ENCODE measurements around the gene TSPAN15. TPM values are rescaled to one million over a fixed set of nuclear protein-coding genes. Genes with fewer than 3 reads are reported as not detected.

Gene TSPAN15
- total RNA-seq, 3 donors from 2014 or later (not counting 1 experiment from before 2014, with no cell fraction given) = 1.3 to 3.9 (median 2.1) TPM

GRCh38 chr10:69456880-69457693 lies 5.8 kb downstream of the TSPAN15 start:
- H3K4me3 Mint-ChIP-seq = no peak overlapping the region
- no peaks in the 10 kb centered on the region for H3K36me3 Mint-ChIP-seq
- DNase-seq (no peak), ATAC-seq (no peak)
- Histone ChIP-seq H3K9me3 (ENCODE audit: control insufficient read depth, insufficient read depth, low read length) (no peaks in the 10 kb centered on the region), H3K27ac (ENCODE audit: low read length) (no peak overlapping the region), H3K4me1 (ENCODE audit: control insufficient read depth, insufficient read depth, low read length) (peaks cover 8% of the 10 kb centered on the region), H3K4me3 (ENCODE audit: low read length) (no peak overlapping the region), H3K27me3 (ENCODE audit: control insufficient read depth, insufficient read depth, low read length) (no peaks in the 10 kb centered on the region), H3K36me3 (ENCODE audit: control insufficient read depth, insufficient read depth, low read length) (no peaks in the 10 kb centered on the region)
- intact Hi-C loops (cut with micrococcal nuclease) = no loop called here
- peaks cover 0 to 3% of the 10 kb centered on the region in 2 donors for H3K4me1 Mint-ChIP-seq
- no peak for TF ChIP-seq CTCF (IDR thresholded peaks at IDR 0.05)
- no peak overlapping the region for H3K27ac Mint-ChIP-seq
- no peaks in the 10 kb centered on the region for H3K9me3 Mint-ChIP-seq
- WGBS (ENCODE audit: insufficient coverage) = 88% methylated on average over 8 of the region's 8 CpGs
- peaks cover 10 to 12% of the 10 kb centered on the region in 2 donors for H3K27me3 Mint-ChIP-seq (ENCODE audit: low read depth in 2 of 2)

GRCh38 chr10:69457771-69458237 lies 6.5 kb downstream of the TSPAN15 start:
- intact Hi-C loops (cut with micrococcal nuclease) = loop anchor here (2.0 kb wide), 1 partner anchor 49 kb away; no protein-coding TSS in a partner anchor
- H3K36me3 ChIP-seq (ENCODE audit: control insufficient read depth, insufficient read depth, low read length) = no peaks in the 10 kb centered on the region
- Mint-ChIP-seq H3K27ac (no peak overlapping the region), H3K27me3 (ENCODE audit: low read depth in 2 of 2) (peaks cover 2 to 6% of the 10 kb centered on the region in 2 donors), H3K36me3 (no peaks in the 10 kb centered on the region), H3K4me3 (no peak overlapping the region), H3K4me1 (peaks cover 0 to 2% of the 10 kb centered on the region in 2 donors), H3K9me3 (no peaks in the 10 kb centered on the region)
- TF ChIP-seq CTCF (IDR thresholded peaks at IDR 0.05) = no peak
- no peak overlapping the region for H3K4me3 ChIP-seq (ENCODE audit: low read length)
- no peak for DNase-seq
- ATAC-seq = no peak
- H3K27ac ChIP-seq (ENCODE audit: low read length) = no peak overlapping the region
- H3K4me1 ChIP-seq (ENCODE audit: control insufficient read depth, insufficient read depth, low read length) = peaks cover 11% of the 10 kb centered on the region
- WGBS (ENCODE audit: insufficient coverage) = 90% methylated on average over 5 of the region's 5 CpGs
- H3K27me3 ChIP-seq (ENCODE audit: control insufficient read depth, insufficient read depth, low read length) = no peaks in the 10 kb centered on the region
- H3K9me3 ChIP-seq (ENCODE audit: control insufficient read depth, insufficient read depth, low read length) = no peaks in the 10 kb centered on the region

- Histone ChIP-seq H3K4me1 (ENCODE audit: control insufficient read depth, insufficient read depth, low read length) (peaks cover 18% of the 10 kb centered on the region), H3K27me3 (ENCODE audit: control insufficient read depth, insufficient read depth, low read length) (no peaks in the 10 kb centered on the region), H3K4me3 (ENCODE audit: low read length) (no peak overlapping the region), H3K27ac (ENCODE audit: low read length) (no peak overlapping the region), H3K36me3 (ENCODE audit: control insufficient read depth, insufficient read depth, low read length) (no peaks in the 10 kb centered on the region), H3K9me3 (ENCODE audit: control insufficient read depth, insufficient read depth, low read length) (no peaks in the 10 kb centered on the region)
- Mint-ChIP-seq H3K4me1 (peaks cover 0 to under 1% of the 10 kb centered on the region in 2 donors), H3K9me3 (no peaks in the 10 kb centered on the region), H3K4me3 (no peak overlapping the region), H3K27ac (no peak overlapping the region), H3K27me3 (ENCODE audit: low read depth in 2 of 2) (peaks cover 0 to 1% of the 10 kb centered on the region in 2 donors), H3K36me3 (no peaks in the 10 kb centered on the region)
- DNase-seq = no peak
- no peak for TF ChIP-seq CTCF (IDR thresholded peaks at IDR 0.05)
- WGBS (ENCODE audit: insufficient coverage) = 83% methylated on average over 10 of the region's 10 CpGs
- no peak for ATAC-seq
- intact Hi-C loops (cut with micrococcal nuclease) = loop anchor here (2.0 kb wide), 1 partner anchor 48 kb away; no protein-coding TSS in a partner anchor
Observed at GRCh38 chr10:69458430-69459100, 7.3 kb downstream of the TSPAN15 start.

All from natural killer cell (primary cell).